GM12875 (cell line): Measurements from ENCODE around the gene AASS.
"Not testable (repeated sequence)": the region's sequence is repeated elsewhere in the genome, so short reads cannot be mapped to it uniquely, and the experiment has no call there.

Experiments used
- H3K4me3 ChIP-seq: one replicate; pipeline ENCODE4 v1.5.1; 2011; ENCODE audit warnings: low read depth, low read length, control low read depth
- TF ChIP-seq, protein P1 (sequence below): IDR thresholded peaks from 2 replicates; pipeline ENCODE4 v1.5.1; 2011; ENCODE audit warnings: low read depth, mild to moderate bottlenecking, control low read depth, inconsistent platforms, low read length, moderate library complexity, borderline replicate concordance; ENCODE audit not compliant: insufficient read depth

AASS gene

DNA sequence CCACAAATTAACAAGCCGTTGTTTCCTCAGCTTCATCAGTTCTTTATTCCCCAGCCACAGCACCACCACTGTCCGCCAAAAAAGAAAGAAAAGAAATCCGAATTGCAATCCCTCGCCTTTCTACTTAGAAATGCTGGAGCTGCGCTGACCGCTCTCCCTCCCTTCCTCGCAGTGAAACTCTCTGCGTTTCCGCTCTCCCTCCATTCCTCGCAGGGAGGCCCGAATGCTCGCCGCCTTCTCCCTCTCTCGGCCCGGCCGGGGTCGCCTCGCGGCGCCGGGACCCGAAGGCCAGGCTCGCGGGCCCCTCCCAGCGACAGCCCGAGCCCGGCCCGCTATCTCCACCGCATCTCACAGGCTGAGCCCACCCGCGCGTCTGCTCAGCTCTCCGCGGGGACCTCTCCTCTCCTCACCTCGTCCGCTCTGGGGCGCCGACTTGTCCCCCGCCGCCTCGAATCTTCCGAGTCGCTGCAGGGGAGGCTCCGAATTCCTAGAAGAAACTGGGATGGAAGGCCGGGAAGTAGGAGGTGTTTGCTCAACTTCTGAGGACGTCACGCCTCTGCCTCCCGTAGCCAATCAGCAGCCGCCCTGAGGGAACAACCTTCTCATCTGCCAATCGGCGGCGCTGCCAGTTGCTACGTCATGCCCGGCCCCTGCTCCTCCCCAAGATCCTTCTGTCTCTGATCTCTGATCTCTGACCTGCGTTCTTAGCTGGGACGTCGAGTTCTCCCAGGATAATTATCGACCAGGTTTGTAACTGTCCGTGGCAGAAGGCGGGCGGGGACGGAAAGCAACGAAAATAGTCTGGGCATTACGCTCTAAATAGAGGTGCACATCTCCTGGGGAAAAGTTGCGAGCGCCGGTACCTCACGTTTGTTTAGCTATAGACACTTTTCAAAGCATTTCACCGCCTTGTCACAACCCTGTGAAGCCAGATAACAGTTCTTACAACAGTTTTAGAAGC, at the start of gene AASS:
AASS (minus strand) TSS at position 499 of the 961 bp plus-strand sequence. CDS start 10,523 bp downstream, outside the sequence.
- TF ChIP-seq, protein P1, sequence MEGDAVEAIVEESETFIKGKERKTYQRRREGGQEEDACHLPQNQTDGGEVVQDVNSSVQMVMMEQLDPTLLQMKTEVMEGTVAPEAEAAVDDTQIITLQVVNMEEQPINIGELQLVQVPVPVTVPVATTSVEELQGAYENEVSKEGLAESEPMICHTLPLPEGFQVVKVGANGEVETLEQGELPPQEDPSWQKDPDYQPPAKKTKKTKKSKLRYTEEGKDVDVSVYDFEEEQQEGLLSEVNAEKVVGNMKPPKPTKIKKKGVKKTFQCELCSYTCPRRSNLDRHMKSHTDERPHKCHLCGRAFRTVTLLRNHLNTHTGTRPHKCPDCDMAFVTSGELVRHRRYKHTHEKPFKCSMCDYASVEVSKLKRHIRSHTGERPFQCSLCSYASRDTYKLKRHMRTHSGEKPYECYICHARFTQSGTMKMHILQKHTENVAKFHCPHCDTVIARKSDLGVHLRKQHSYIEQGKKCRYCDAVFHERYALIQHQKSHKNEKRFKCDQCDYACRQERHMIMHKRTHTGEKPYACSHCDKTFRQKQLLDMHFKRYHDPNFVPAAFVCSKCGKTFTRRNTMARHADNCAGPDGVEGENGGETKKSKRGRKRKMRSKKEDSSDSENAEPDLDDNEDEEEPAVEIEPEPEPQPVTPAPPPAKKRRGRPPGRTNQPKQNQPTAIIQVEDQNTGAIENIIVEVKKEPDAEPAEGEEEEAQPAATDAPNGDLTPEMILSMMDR: 0 out of 2 replicates have a peak, but pooled peaks have one; percentile 4
- peak within 1 kb of the TSS; percentile 40 for H3K4me3 ChIP-seq

DNA sequence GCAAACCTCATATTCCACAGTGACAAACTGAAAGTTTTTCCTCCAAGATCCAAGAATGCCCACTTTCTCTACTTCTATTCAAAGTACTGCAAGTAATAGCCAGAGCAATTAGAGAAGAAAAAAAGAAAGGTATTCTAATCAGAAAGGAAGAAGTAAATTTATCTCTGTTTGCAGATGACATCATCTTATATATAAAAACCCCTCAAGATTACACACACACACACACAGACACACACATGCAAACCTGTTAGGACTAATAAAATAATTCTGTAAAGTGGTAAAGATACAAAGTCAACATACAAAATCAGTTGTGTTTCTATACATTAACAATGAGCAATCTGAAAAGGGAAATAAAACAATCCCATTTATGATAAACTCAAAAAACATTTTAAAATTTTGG, 44.7 kb upstream of the AASS start:
- H3K4me3 ChIP-seq: no peak overlapping the region
- TF ChIP-seq, protein P1: no peak

DNA sequence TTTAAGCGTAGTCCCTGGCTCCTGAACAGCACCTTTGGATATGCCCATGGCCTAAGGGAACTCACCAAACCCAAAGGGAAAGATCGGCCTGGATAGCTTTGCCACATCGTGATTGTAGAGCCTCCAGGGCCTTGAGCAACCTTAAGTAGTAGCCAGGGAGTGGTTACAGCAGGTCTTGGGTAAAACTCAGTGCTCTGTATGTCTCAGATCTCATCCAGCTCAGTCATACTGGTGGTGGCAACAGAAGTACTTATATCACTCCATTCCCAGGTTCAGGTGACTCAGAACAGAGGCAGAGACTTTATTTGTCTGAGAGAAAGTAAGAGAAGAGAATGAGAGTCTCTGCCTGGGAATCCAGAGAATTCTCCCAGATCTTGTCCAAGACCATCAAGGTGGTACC, 39.1 kb upstream of the AASS start:
- H3K4me3 ChIP-seq: no peak overlapping the region
- TF ChIP-seq, protein P1: no peak

DNA sequence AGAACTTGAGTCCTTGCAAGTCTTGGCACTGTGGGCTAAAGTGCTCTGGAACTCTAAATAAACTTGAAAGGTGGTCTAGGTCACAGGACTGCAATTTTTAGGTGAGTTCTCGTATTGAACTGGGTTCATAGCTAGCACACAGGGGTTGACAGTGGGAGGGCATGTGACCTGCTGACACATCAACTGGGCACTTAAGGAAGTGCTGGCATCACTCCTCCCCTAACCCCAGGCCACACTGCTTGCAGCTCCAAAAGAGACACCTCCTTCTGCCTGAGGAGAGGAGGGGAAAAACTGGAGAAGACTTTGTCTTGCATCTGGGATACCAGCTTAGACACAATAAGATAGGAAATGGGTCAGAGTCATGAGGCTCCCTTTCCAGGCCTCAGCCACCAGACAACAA, 38.0 kb upstream of the AASS start:
- H3K4me3 ChIP-seq: no peak overlapping the region
- TF ChIP-seq, protein P1: no peak

- not testable (repeated sequence) for H3K4me3 ChIP-seq
Measured at GRCh38 chr7:122172144-122172543, 28.1 kb upstream of the AASS start.

DNA sequence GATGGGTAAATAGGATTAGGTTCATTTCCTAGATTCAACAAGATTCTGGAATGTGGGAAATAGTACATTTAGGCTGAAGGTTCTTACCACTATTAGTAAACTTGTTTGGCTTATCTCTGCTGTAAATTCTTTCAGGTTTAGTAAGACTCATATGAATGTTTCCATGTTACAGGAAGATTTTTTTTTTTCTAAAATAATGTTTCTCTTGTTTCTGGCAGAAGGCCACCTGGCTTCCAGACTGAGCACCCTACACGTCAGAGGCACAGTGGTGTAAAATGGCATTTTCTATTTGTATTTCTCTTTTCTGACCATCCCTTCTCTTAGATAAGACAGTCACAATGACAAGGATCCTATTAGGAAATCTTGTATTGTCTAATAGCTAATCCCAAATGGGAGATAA, 22.7 kb upstream of the AASS start:
- TF ChIP-seq, protein P1: no peak
- H3K4me3 ChIP-seq: no peak overlapping the region

- TF ChIP-seq, protein P1: no peak
Measured at GRCh38 chr7:122166275-122166674, 22.2 kb upstream of the AASS start.

GRCh38 chr7:122161628-122162027, 17.6 kb upstream of the AASS start:
- TF ChIP-seq, protein P1: no peak
- H3K4me3 ChIP-seq: no peak overlapping the region

More at GRCh38 chr7:122166275-122166674, 22.2 kb upstream of the AASS start:
- H3K4me3 ChIP-seq: no peak overlapping the region
